ENCODE measurements around the gene UBR7.

- TF ChIP-seq ZNF274 (IDR thresholded peaks at IDR 0.05; ENCODE audit: low read depth, low read length) (no peak), SUZ12 (IDR thresholded peaks at IDR 0.05; ENCODE audit: extremely low read depth, insufficient read depth, insufficient read length) (no peak), YY1 (IDR thresholded peaks at IDR 0.05; ENCODE audit: insufficient read depth, insufficient read length) (no peak)
Observed at GRCh38 chr14:93161411-93161940, 45.6 kb upstream of the UBR7 start.
